GM21723 (cell line): Measurements from ENCODE around the gene CHRNA9.
A peak's percentile ranks its signal among the peaks of the same experiment; 100 is the strongest.

Experiments used
- ATAC-seq: cut with Tn5 transposase; IDR thresholded peaks from one replicate; pipeline ENCODE4 v1.9.1; 2021; ENCODE audit warnings: mild to moderate bottlenecking, moderate library complexity; ENCODE audit not compliant: unreplicated experiment

The CHRNA9 gene

GRCh38 chr4:40308528-40309122 lies 26.5 kb upstream of the CHRNA9 start:
- ATAC-seq, result no peak

GRCh38 chr4:40309250-40309774 lies 25.8 kb upstream of the CHRNA9 start:
- ATAC-seq, result peak; percentile 44

DNA sequence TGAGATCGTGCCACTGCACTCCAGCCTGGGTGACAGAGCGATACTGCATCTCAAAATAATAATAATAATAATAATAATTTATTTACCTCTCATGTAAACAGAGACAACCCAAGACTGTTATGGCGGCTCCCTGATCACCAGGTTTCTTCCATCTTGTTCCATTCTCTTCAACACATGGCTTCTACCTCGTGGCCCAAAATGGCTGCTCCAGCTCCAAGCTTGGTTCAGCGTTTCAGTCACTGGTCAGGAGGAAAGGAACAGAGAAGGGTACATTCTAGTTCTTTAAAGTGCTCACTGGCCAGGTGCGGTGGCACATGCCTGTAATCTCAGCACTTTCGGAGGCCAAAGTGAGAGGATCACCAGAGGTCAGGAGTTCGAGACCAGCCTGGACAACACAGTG lies 24.9 kb upstream of the CHRNA9 start:
- no peak for ATAC-seq

GRCh38 chr4:40311811-40312346 lies 23.3 kb upstream of the CHRNA9 start:
- no peak for ATAC-seq

DNA sequence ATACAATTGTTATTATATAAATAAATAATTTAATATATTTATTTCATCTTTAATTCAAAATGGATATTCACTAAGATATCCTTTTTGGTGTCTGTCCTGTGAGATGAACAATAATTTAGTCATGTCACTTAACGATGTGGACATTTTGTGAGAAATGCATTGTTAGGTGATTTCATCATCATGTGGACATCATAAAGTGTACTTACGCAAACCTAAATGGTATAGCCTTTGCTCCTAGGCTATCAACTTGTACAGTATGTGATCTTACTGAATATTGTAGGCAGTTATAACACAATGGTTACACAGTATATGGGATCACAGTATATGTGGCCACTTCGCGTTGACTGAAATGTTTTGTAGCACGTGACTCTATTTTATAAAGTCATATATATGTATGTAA lies 20.2 kb upstream of the CHRNA9 start:
- ATAC-seq, result no peak

DNA sequence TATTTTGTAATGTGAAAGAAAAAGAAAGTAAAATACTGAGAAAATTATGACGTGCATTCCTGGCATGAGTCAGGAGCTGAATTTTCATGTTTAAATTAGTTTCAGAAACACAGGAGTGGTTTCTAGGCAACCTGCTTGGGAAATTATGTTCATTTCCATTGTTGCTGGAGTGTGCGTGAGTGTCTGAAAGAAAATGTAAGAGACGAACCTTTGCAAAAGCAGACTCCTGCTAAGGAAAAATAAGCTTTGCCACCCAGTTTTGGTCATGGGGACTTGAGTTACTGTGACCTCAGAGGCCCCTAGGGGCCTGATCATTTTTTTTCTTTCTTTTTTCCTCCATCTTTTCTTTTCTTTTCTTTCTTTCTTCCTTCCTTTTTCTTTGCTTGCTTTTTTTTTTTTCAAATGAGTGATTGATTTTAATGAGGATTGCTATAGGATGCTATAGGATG lies 18.8 kb upstream of the CHRNA9 start:
- peak; percentile 58 for ATAC-seq

- peak; percentile 62 for ATAC-seq
Measured at GRCh38 chr4:40316782-40317635, 18.1 kb upstream of the CHRNA9 start.

DNA sequence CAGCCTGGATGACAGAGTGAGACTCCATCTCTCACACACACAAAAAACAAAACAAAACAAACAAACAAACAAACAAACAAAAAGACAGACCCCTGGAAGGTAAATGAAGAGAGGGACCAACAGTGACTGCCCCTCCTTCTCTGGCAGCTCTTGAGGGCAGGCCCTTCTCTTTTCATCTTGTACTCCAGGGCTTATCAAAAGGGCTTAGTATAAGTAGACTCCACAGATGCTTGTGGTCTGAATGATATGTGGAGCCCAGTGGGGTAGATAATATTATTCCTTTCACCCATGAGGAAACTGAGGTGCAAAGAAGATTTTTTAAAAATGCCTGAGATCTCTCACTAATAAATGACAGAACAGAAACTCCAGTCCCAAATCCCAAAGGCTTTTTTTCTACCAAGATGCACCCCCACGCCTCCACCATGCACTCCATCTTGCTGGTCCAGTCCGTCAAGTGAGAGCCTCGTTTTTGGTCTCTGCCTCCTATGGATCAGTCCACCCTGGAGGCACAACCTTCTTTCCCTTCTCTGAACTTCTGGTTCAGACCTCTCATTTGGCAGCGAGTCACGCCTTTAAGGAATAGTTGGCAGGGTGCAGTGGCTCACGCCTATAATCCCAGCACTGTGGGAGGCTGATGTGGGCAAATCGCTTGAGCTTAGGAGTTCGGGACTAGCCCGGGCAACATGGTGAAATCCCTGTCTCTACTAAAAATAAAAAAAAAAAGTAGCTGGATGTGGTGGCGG lies 17.0 kb upstream of the CHRNA9 start:
- ATAC-seq, result no peak

GRCh38 chr4:40321574-40322275 lies 13.4 kb upstream of the CHRNA9 start:
- no peak for ATAC-seq

DNA sequence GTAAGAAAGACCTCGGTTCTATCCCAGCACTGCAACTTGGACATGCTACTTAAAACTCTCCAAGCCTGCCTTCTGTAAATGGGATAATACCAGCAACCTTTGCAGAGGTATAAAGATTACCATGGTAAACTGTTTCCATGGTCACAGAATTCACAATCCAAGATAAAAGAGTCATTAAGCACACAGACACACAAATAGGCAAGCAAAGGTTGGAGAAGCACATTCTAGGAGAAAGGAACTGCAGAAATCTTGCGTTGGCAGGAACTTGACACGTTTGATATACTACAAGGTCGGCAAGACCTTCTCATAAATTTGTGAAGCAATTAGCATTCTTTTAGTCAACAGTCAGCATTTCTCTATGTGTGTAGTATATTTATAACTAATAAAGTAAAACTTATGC lies 12.3 kb upstream of the CHRNA9 start:
- ATAC-seq, result no peak

GRCh38 chr4:40323866-40324265 lies 11.3 kb upstream of the CHRNA9 start:
- no peak for ATAC-seq

DNA sequence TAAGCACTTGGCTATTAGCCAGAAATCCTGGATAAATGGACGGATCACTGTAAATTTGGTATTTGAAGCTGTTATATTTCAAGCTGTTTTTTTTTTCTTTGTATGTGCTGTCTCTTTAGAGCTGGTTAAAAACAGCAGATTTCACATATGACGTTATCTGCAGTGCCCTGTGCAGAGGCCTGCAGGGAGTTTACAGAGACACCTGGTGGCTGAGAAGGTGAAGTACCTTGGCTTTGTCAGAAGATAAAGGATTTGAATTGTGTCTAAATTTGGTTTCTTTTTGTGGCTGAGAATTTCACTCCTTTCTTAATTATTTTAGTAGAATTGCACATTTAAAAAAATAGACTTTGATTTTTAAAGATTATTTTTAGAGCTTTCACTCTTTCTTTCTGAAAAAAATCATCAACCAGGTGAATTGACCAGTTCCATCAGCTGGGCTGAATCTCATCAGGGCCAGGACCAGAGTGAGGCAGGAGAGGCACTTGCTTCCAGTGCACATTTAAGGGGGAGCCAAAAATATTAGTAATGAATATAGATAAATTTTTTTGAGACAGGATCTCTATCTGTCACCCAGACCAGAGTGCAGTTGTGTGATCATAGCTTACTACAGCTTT lies 9.6 kb upstream of the CHRNA9 start:
- peak; percentile 97 for ATAC-seq

- no peak for ATAC-seq
Measured at GRCh38 chr4:40327340-40327739, 7.8 kb upstream of the CHRNA9 start.

GRCh38 chr4:40328383-40328782 lies 6.8 kb upstream of the CHRNA9 start:
- no peak for ATAC-seq

GRCh38 chr4:40329805-40330204 lies 5.3 kb upstream of the CHRNA9 start:
- ATAC-seq, result no peak

DNA sequence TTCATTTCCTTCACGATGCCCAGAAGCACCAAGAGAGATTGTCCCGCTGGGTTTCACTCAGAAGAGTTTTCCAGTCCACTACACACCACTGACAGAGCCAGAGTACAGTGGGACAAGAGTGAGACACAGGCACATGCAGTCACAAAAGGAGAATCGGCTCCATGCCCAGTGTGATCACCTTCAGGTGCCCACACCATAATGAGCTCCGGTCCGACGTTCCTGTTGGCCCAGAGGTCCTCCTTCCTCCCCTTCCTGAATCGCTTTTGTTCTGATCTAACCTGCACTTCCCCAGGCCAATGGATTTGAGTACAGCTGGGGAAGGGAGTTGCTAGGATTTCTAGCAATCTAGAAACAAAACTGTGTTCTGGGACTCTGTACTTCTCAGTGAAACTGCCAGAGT lies 4.6 kb upstream of the CHRNA9 start:
- no peak for ATAC-seq

DNA sequence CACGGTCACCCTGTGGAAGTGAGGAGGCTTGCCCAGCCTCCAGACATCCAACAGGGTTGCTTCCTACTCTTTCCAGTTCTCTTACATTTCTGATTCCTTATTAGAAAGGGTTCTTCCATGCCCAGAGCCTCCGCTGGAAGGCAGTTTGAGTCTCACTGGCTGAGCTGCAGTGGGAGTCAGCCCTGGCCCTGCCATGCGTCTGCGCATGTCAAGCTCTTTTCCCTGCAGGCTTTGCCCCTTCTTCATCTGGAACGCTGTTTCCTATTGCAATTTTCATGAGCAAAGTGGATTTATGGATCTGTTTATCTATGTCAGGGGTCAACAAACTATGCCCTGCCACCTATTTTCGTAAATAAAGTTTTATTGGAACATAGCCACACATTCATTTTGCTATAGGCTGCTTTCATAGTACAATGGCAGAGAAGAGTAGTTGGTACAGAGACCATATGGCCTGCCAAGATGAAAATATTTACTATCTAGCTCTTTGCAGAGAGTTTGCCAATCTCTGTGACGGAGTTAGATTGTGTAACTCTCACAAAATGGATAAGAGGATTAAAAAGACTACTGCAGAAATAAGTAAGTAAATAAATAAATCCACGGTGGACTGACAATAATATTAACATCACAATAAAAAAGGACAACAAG lies 3.9 kb upstream of the CHRNA9 start:
- no peak for ATAC-seq

DNA sequence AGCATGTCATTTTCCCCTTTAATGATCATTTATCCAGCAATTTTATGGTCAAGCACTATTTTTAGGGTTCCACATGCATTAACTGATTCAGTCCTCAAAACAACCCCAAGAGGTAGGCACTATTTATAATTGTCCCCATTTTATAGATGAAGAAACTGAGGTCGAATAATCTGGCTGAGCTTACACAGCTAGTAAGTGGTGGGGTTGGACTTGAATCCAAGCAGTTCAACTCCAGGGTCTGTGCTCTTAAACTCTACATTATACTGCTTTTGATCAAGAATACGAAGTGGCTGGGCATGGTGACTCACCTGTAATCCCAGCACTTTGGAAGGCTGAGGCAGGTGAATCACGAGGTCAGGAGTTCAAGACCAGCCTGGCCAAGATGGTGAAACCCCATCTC lies 3.2 kb upstream of the CHRNA9 start:
- no peak for ATAC-seq

DNA sequence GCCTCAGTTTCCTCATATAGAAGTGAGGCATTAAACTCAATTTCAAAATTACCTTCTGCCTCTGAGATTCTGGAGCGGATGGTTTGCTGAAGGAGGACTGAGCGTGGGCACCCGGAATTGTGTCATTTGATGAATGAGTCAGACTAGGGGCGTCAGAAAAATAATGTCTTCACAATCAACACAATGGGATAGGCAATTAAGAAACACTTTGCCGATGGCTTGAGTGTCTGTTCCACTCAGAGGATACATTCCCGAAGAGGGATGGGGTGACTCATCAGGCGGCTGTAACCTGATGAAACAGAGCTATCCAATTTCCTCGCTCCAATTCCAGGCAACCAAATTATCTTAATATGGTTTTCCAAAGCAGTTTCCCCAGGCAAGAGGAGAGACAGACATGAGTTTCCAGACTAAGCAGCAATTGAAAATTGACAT lies 1.2 kb upstream of the CHRNA9 start:
- ATAC-seq, result no peak

GRCh38 chr4:40335525-40335894 lies 377 bp downstream of the CHRNA9 start:
- no peak for ATAC-seq
